Erythroblast (primary cell): Measurements from ENCODE around the gene TNS1.

Experiments
- DNase-seq, 2 experiments: peaks; one replicate each; lab custom pipeline; 2025; lab: John Stamatoyannopoulos, UW
- GATA1 ChIP-seq: IDR thresholded peaks from 2 replicates; pipeline ENCODE4 v1.6.1; 2011; ENCODE audit warnings: low read depth, mild to moderate bottlenecking, control low read depth, low read length, moderate library complexity
- POLR2A ChIP-seq: IDR thresholded peaks from 2 replicates; pipeline ENCODE4 v1.6.1; 2011; ENCODE audit warnings: mild to moderate bottlenecking, low read length

TNS1 gene

GRCh38 chr2:217912098-217913024 is 90.4 kb downstream of the TNS1 start:
- no peak for DNase-seq
- TF ChIP-seq GATA1 (no peak), POLR2A (no peak)

- TF ChIP-seq POLR2A (no peak), GATA1 (no peak)
- no peak for DNase-seq
Observed at GRCh38 chr2:217911283-217912097, 91.3 kb downstream of the TNS1 start.

GRCh38 chr2:217910875-217911212 is 92.0 kb downstream of the TNS1 start:
- TF ChIP-seq POLR2A (no peak), GATA1 (no peak)
- no peak for DNase-seq

- no peak for DNase-seq
- no peak for TF ChIP-seq POLR2A
- no peak for TF ChIP-seq GATA1
Observed at GRCh38 chr2:217909156-217909820, 93.5 kb downstream of the TNS1 start.

- TF ChIP-seq POLR2A (no peak), GATA1 (no peak)
- no peak for DNase-seq
Observed at GRCh38 chr2:217908544-217908943, 94.3 kb downstream of the TNS1 start.

- DNase-seq, result no peak
- no peak for TF ChIP-seq GATA1
- TF ChIP-seq POLR2A, result no peak
Observed at GRCh38 chr2:217907266-217907665, 95.5 kb downstream of the TNS1 start.

GRCh38 chr2:217906798-217907197 is 96.0 kb downstream of the TNS1 start:
- TF ChIP-seq POLR2A, result no peak
- no peak for TF ChIP-seq GATA1
- no peak for DNase-seq

GRCh38 chr2:217905896-217906295 is 96.9 kb downstream of the TNS1 start:
- no peak for DNase-seq
- TF ChIP-seq POLR2A (no peak), GATA1 (no peak)

- TF ChIP-seq GATA1, result no peak
- peak; percentile 79 for TF ChIP-seq POLR2A
- no peak for DNase-seq
Observed at GRCh38 chr2:217905395-217905794, 97.4 kb downstream of the TNS1 start.

- no peak for TF ChIP-seq POLR2A
- no peak for TF ChIP-seq GATA1
- no peak for DNase-seq
Observed at GRCh38 chr2:217904614-217904965, 98.2 kb downstream of the TNS1 start.

GRCh38 chr2:217903859-217904613 is 98.8 kb downstream of the TNS1 start:
- DNase-seq, result peak in 1 of 2 experiments; percentile 29
- TF ChIP-seq POLR2A (peak; percentile 53), GATA1 (no peak)

GRCh38 chr2:217903142-217903858 is 99.5 kb downstream of the TNS1 start:
- TF ChIP-seq POLR2A (no peak), GATA1 (no peak)
- DNase-seq, result no peak

- peak; percentile 11 to 29 for DNase-seq
- TF ChIP-seq GATA1 (no peak), POLR2A (no peak)
Observed at GRCh38 chr2:217902379-217903141, 100.2 kb downstream of the TNS1 start.
